Skin epidermis (tissue), 12 donors: ENCODE results near the gene SFTPA2.
"Not testable (repeated sequence)": the region's sequence is repeated elsewhere in the genome, so short reads cannot be mapped to it uniquely, and the experiment has no call there.

Experiments used
- H3K27ac ChIP-seq, 21 experiments: fragments of 200-600 bp; sonication (generic) in 11 of 21; one replicate each; pipeline ENCODE4 v1.5.0; 2020; ENCODE audit warnings: mild to moderate bottlenecking in 3 of 21, inconsistent platforms in 2 of 21, moderate library complexity in 2 of 21
- H3K4me3 ChIP-seq, 7 experiments: fragments of 200-600 bp; sonication (generic) in 2 of 7; one replicate each; pipeline ENCODE4 v1.5.0; 2020; ENCODE audit warnings: inconsistent platforms in 2 of 7, mild to moderate bottlenecking in 2 of 7, moderate library complexity in 1 of 7

Gene SFTPA2

DNA sequence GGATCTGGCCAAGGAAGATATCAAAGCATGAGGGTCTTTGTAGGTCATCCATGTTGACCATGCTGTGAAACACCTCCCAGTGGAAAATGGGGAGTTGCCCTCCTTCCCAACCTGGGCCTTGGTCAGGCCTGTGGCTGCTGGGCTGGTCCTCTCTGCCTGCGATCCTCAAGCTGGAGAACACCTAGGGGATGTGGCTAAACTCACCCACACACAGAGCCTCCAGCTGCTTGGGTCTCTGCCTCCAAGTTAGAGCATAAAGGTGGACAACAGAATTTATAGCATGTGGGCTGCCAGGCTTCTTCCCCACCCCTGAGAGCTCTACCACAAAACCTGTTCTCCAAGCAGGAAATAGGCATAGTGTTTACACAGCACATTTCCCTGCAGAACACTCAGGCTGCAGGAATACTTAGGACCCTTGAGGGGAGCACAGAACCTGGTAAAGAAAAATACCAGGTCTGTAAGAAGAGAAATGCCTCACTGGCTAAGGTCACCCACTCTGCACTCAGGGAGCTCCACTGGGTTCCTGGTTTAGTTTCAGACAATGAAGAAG, at the start of gene SFTPA2:
Gene SFTPA2, minus strand, starts transcription at position 248 of the 550 bp plus-strand sequence. CDS start 924 bp downstream, outside the sequence.
- Histone ChIP-seq H3K27ac (no peak within 1 kb of the TSS), H3K4me3 (no peak within 1 kb of the TSS)

- Histone ChIP-seq H3K4me3 (no peak overlapping the region), H3K27ac (no peak overlapping the region)
These were observed 48.5 kb upstream of the SFTPA2 start for GRCh38 chr10:79608505-79609375.

- no peak overlapping the region for H3K4me3 ChIP-seq
- H3K27ac ChIP-seq: no peak overlapping the region
These were observed 45.1 kb upstream of the SFTPA2 start for GRCh38 chr10:79605308-79605707.

DNA sequence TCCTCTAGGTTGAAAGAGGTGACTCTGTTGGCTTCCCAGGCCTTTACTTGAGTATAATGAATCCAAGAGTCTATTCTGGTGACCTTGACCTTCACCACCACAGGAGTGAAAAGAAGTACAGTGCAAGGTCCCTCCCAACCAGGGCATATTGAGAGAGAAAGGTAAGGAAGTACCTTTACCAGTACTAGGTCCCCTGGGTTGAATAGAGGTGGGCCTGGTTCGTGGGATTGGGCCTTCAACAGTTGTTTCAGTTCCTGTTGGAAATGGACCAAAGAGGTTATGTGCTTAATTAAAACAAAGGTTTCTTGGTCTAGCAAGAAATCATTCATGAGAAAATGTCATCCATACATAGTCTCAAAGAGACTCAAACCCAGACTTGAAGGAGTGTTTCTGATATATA, 44.1 kb upstream of the SFTPA2 start:
- Histone ChIP-seq H3K4me3 (no peak overlapping the region), H3K27ac (no peak overlapping the region)

DNA sequence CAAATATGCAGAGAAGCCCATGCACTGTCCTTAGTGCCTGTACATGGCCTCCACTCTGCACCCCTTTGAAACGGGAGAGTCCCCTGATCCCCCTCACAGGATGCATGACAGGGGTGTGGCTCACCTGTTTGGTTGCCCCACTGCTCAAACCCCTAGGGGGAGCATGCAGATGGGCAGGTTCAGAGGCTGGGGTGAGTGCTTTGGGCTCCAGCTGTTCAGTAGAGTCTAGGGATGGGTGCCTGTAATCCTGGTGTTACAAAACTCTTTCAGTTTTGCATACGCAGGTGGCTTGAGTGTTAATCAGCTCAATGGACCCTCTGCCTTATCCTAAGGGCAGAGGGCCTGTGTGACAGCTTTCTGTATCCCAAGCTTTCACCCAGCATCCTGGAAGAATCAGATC, 42.7 kb upstream of the SFTPA2 start:
- Histone ChIP-seq H3K27ac (no peak overlapping the region), H3K4me3 (no peak overlapping the region)

GRCh38 chr10:79601939-79602338, 41.7 kb upstream of the SFTPA2 start:
- H3K27ac ChIP-seq: no peak overlapping the region

GRCh38 chr10:79599644-79600043, 39.4 kb upstream of the SFTPA2 start:
- not testable (repeated sequence) for H3K4me3 ChIP-seq, H3K27ac ChIP-seq

More at GRCh38 chr10:79601939-79602338, 41.7 kb upstream of the SFTPA2 start:
- H3K4me3 ChIP-seq: no peak overlapping the region

- H3K27ac ChIP-seq: no peak overlapping the region
These were observed 35.3 kb upstream of the SFTPA2 start for GRCh38 chr10:79595510-79595909.

GRCh38 chr10:79594565-79594964, 34.4 kb upstream of the SFTPA2 start:
- not testable (repeated sequence) for H3K27ac ChIP-seq, H3K4me3 ChIP-seq

More at GRCh38 chr10:79595510-79595909, 35.3 kb upstream of the SFTPA2 start:
- no peak overlapping the region for H3K4me3 ChIP-seq

DNA sequence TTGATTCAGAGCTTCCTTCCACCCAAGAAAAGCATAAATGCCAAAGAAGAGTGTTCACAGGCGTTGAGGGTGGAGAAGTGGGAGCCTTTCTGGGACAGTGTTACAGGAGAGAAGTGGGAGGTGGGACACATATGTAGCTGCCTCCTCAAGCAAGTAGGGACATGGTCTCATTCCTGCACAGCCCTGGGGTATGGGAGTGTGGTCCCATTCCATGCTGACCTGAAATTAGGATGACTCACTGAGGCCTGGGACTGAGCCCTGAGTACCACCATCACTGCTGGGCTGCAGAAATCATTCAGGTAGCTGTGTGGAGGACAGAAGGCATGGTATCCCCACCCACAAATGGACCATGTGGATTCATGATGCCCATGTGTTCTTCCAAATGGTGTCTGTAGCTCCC, 33.2 kb upstream of the SFTPA2 start:
- Histone ChIP-seq H3K27ac (no peak overlapping the region), H3K4me3 (no peak overlapping the region)

DNA sequence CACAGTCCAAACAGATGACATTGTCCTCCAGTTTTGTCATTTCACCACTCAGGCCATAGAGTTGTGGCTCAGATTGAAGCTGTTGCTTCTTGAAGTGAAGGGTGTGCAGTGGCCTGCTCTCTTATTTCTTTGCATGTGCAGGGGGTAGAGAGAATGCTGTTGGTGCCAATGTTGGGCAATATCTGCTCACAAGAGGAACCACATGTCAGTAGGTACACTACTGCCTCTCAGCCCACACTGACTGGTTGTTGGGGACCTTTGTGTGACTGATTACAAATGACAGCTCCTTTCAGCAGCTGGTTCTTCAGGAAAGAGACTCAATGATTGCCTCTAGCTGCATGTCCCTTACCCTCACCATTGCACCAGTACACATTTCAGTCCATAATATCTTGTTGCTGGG, 28.6 kb upstream of the SFTPA2 start:
- Histone ChIP-seq H3K27ac (no peak overlapping the region), H3K4me3 (no peak overlapping the region)

- no peak overlapping the region for H3K4me3 ChIP-seq
- H3K27ac ChIP-seq: no peak overlapping the region
These were observed 26.7 kb upstream of the SFTPA2 start for GRCh38 chr10:79586933-79587332.

DNA sequence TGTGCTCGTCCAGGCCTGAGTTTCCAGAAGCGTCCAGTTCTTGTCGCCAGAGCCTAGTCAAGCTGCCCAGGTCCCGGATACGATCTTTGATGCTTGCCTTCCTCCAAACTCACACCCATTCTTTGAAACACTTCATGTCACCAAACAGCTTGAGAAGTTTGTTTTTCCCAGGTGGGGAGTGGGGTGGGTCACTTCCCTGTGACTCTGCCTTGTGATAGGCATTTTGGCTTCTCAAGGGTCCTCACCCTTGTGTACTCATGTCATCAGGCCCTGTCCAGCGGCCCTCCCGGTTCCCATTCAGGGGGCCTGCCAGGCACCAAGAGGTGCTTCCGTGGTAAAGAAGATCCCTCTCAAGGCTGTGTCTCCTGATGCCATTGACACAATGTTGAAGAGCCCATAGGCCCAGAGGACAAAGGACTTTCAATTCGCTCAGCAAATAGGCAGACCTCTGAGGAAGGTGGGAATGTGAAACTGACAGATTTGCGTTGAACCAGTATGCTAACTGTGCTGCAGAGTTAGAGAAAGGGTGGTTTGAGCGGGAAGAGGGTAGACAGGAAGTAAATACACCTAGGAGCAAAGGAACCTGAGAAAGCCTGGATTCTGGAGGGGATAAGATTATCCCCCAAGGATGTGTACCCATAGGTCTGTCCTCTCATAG, 25.8 kb upstream of the SFTPA2 start:
- Histone ChIP-seq H3K4me3 (no peak overlapping the region), H3K27ac (no peak overlapping the region)

GRCh38 chr10:79583488-79584024, 23.3 kb upstream of the SFTPA2 start:
- H3K4me3 ChIP-seq: no peak overlapping the region
- no peak overlapping the region for H3K27ac ChIP-seq

DNA sequence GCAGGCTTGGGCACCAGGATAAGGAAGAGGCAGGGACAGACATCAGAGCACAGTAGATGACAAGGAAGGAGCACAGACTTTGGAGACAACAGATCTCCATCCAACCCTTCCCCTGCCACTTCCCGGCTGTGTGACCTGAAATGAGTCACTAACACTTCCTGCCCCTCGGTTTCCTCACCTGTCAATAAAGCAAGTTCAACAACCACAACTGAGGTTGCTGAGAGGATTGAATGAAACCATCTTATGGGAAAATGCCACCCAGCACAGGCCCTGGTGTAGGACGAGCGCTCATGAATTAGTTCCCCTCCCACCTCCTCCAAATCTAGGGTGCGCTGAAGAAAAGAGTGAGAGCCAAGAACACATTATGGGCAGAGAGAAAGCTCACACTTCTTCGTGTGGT, 22.7 kb upstream of the SFTPA2 start:
- not testable (repeated sequence) for H3K4me3 ChIP-seq, H3K27ac ChIP-seq

GRCh38 chr10:79582096-79582495, 21.9 kb upstream of the SFTPA2 start:
- Histone ChIP-seq H3K4me3 (no peak overlapping the region), H3K27ac (no peak overlapping the region)

DNA sequence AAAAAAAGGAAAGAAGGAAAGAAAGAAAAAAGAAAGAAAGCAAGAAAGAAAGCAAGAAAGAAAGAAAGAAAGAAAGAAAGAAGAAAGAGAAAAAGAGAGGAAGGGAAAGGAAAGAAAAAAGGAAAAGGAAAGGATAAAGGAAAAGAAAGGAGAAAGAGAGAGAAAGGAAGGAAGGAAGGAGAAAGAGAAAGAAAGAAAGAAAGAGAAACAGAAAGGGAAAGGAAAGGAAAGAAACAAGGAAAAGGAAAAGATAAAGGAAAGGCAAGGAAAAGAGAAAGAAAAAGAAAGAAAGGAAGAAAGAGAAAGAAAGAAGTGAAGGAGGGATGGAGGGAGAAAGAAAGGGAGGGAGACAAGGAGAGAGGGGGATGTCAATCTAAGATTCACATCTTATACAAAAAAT, 20.8 kb upstream of the SFTPA2 start:
- H3K4me3 ChIP-seq: no peak overlapping the region
- H3K27ac ChIP-seq: no peak overlapping the region

DNA sequence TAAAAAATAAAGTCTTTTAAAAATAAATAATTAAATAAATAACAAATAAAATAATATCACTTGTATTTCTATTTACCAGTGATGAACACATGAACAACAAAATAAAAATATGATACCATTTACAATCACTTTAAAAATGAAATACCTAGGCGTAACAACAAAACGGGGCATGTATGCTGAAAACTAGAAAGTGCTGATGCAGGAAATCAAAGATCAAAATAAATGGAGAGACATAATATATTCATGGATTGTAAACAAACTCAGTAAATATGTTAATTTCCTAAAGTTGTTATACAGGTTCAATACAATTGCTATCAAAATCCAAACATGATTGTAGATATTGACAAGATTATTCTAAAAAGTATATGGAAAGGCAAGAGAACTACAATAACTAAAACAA, 19.2 kb upstream of the SFTPA2 start:
- H3K27ac ChIP-seq: no peak overlapping the region
- H3K4me3 ChIP-seq: no peak overlapping the region

DNA sequence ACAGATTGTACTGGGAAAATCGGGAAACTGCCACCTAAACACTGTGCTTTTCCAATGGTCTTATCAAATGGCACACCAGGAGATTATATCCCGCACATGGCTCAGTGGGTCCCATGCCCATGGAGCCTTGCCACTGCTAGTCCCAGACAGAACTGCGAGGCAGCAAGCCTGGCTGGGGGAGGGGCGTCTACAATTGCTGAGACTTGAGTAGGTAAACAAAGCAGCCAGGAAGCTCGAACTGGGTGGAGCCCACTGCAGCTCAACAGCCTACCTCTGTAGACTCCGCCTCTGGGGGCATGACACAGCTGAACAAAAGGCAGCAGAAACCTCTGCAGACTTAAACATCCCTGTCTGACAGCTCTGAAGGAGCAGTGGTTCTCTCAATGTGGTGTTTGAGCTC, 10.4 kb upstream of the SFTPA2 start:
- not testable (repeated sequence) for H3K4me3 ChIP-seq, H3K27ac ChIP-seq

- no peak overlapping the region for H3K4me3 ChIP-seq
- H3K27ac ChIP-seq: no peak overlapping the region
These were observed 3.2 kb upstream of the SFTPA2 start for GRCh38 chr10:79563426-79563825.
